ENCODE results near the gene ICAM1.
"Not testable (repeated sequence)": the region's sequence is repeated elsewhere in the genome, so short reads cannot be mapped to it uniquely, and the experiment has no call there.

ICAM1 gene, protein sequence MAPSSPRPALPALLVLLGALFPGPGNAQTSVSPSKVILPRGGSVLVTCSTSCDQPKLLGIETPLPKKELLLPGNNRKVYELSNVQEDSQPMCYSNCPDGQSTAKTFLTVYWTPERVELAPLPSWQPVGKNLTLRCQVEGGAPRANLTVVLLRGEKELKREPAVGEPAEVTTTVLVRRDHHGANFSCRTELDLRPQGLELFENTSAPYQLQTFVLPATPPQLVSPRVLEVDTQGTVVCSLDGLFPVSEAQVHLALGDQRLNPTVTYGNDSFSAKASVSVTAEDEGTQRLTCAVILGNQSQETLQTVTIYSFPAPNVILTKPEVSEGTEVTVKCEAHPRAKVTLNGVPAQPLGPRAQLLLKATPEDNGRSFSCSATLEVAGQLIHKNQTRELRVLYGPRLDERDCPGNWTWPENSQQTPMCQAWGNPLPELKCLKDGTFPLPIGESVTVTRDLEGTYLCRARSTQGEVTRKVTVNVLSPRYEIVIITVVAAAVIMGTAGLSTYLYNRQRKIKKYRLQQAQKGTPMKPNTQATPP

DNA sequence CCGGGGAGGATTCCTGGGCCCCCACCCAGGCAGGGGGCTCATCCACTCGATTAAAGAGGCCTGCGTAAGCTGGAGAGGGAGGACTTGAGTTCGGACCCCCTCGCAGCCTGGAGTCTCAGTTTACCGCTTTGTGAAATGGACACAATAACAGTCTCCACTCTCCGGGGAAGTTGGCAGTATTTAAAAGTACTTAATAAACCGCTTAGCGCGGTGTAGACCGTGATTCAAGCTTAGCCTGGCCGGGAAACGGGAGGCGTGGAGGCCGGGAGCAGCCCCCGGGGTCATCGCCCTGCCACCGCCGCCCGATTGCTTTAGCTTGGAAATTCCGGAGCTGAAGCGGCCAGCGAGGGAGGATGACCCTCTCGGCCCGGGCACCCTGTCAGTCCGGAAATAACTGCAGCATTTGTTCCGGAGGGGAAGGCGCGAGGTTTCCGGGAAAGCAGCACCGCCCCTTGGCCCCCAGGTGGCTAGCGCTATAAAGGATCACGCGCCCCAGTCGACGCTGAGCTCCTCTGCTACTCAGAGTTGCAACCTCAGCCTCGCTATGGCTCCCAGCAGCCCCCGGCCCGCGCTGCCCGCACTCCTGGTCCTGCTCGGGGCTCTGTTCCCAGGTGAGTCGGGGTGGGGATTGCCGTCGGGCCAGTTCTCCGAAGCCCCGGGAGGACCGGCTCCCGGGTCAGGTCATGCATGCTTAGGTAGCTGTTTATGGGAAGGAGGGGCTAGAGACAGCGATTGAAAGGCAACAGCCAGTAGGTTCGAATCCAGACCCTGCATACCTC, at the start of gene ICAM1:
Gene ICAM1 (plus strand): TSS at position 505 of the 779 bp plus-strand sequence. CDS start 40 bp downstream, at position 545.
- DNase-seq = no peak

DNA sequence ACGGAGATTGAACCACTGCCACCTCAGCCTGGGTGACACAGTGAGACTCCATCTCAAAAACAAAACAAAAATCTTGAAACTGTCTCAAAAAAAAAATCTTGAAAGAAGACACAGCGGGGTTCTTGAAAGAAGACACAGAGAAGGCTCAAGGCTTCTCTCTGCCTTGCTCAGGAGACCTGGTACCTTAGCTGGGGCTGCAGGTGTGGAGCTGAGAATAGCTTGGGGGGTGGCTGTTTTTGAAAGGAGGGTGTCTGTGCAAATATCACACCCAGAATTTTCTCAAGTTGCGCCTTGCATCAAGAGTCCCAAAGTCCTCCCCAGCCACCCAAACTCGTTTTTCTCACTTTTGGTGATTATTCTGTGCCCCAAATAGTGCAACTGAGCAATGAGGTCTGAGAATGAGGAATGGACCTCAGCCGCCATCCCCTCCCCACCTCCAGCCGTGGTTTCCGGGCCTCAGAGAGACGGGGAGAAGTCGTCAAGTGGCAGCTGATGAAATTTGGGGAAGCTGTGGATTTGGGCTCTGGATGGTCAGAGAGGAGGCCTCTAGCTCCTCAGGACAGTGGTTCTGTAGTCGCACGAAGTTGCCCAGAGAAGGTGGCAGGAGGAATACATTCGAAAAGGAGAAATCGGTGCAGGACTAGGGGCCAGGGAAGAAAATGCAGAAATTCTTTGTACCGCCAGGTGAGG, 48.6 kb upstream of the ICAM1 start:
- no peak for DNase-seq

DNA sequence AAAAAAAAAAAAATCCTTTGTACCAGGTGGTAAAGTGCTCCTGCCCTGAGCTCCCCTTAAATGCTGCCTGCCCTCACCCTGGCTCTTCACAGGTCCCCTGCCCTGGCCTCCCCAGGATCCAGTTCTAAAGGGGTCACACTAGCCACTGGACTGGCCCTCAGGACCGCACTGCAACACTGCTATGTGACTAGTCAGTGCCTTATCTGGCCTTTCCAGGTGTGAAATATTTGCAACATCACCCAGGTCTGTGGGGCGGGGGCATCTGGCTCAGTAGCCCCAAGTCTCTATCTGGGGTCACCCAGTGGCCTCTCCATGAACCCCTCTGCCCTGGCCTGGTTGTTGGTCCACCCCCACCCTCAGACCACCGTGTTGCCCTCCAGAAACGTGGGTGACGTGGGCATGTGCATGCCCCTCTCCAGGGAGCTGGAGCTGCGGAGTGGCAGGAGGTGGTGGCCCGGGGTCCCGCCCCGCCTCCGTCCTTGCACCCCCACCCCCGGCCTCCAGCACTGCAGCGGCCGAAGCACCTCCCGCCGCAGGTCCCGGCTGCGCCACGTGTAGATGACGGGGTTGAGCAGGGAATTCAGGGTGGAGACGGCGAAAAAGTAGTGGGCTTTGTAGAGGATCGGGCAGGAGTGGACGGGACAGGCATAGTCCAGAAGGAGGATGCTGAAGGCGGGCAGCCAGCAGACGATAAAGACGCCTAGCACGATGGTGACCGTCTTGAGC, 47.3 kb upstream of the ICAM1 start:
- no peak for DNase-seq

DNA sequence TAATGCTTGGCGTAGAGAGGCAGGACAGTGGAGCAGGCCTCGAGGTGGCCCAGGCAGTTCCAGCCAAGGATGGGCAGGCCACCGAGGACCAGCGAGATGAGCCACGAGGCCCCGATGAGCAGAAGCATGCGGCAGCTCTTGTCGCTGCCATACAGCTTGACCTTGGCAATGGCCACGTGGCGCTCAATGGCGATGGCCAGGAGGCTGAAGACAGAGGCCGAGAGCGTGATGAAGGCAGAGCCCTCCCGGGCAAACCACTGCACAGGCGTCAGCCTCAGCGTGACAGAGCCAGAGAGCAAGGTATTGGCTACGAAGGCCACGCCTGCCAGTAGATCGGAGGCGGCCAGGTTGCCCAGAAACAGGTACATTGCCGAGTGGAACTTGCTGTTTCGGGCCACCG, 46.6 kb upstream of the ICAM1 start:
- no peak for DNase-seq

DNA sequence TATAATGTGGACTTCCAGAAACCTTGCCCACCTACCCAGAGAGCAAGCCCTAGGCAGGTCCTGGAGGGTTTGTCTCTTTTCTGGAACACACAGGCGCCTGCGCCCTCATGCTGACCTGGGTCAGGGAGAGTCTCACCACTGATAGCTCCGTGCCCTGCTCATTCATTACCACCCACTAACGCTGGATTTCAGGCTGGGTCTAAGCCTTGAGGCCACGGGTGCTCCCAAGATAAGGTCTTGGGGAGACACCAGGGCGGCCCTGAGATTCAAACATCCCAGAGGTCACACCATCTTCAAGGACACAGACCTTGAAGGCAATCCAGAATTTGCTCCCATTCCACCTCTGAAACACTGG, 44.9 kb upstream of the ICAM1 start:
- DNase-seq = no peak

DNA sequence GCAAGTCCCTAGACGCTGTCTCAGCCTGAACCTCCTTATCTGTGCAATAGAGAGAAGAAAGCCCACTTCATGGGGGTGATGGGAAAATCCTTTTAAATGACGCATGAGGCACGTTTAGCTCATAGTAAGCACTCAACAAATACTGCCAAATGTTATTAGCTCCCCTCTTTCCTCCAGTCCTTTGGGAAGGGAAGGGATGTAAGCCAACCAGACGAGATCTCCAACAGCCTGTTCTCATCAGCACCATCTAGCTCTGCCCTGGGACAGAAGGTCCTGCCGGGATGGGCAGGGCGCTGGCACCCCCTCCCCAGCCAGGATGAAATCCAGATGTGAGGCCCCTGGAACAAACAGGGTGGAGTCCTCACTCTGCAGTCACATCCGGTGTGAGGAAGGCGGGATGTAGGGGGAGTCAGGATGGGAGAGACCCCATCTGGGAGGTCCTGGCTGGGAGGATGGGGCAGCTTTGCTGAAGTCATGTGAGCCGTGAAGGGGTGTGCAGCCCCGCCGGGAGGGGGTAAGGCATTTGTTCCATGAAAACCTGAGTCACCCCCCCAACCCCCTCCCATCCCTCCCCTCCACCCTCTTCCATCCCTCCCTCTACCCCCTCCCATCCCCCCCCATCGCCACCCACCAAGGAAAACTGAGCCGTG, 44.4 kb upstream of the ICAM1 start:
- DNase-seq = no peak

DNA sequence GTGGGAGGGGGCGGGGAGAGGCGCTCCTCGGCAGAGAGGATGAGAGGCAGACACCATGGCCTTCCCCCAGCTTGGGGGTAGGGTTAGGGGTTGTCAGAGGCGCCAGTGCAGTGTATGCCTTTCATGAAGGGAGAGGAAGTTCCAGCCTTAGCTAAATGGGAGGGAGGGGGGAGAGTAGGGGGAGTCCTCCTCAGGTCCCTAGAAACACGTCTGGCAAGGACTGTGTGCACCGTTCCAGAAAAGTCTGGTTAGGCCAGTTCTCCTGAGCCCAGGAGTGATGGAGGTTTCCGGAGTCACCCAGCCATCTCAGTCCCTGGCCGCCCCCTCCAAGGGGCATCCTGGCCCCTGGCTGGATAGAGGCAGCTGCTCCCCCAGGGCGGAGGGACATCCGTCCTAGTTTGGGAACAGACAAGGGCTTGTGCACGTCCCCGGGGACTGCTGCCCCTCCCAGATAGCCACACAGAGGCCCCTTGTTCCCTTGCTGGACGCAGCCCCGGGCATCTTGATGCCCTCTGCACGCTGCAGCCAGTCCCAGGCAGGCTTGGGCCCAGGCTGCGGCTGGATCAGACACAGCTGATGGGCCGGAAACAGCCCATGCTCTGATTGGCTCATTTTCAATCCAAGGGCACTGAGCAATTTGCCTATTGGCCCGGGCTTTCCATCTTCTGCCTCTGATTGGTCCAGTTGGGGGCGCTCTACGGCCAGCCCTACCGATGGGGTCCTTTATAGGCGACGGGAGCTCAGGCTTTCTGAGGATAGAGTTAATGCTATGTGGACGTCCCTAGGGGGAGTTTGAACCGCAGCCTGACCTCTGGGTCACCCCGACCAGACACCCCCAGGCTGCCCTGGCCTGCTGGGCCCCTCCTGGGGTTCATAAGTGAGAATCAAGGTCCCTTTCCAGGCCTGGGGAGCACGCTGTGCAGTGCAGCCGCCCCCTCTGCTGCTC, 43.6 kb upstream of the ICAM1 start:
- DNase-seq = no peak

DNA sequence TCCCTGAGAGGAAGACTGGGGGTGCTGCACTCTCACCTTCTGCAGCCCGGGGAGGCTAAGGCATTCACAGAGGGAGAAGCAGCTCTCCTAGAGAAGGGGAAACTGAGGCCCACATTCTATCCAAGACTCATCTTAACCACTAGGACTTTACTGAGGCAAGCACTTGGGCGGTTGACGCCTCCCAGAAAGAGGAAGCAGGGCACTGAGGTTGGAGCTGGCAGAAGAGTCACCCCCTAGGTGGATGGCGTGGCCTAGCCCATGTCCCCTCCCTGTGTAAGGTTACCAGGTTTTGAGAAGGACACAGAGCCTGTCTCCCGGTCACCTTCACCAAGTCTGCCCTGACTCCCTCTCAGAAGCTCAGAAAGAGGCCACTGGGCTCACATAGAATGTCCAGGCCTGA, 42.5 kb upstream of the ICAM1 start:
- no peak for DNase-seq

DNA sequence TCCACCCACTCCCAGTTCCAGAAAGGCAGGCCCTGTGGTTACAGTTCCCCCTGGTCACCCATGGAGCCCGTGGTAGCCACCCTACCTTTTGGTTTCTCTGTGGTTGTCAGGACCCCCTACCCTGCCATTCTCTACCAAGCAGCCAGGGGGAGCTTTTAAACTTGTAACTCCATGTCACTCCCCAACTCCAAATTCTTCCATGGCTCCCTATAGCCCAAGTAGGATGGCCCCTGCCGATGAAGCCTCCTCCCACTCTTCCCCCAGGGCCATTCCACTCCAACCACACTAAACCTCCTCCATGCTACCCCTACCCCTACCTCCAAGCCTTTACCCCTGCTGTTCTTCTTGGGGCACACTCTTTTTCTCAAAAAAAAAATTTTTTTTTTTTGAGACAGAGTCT, 42.0 kb upstream of the ICAM1 start:
- peak; percentile 28 for DNase-seq

DNA sequence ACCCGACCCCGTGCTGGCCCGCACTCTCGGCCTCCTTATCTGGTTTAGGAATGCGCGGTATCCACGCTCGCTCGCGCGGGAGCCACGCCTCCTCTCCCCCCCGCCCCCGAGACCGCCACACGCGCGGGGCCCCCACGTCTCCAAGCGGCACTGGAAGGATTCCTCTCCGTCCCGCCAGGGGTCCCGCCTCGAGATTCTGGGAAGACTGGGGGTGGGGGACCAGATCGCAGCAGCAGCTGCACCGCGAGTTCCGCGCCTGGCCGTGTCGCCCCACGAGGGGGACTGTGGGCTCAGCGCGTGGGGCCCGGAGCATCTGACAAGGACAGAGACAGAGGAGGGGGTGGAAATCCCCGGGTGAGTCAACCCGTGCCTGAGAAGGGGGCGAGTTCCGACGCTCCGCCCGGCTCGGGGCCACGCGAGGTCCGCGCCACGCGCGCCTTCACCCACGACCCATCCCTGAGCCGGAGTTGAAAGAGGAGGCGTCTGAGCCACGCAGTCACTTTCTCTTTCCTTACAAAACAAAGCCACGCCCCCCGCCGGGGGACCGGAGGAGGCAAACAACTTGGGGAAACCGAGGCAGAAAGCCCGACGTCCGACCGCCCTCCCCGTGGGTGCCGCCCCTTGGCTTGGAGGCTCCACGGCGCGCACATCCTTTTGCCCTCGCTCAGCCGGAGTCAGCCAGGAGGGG, 40.6 kb upstream of the ICAM1 start:
- DNase-seq = no peak

DNA sequence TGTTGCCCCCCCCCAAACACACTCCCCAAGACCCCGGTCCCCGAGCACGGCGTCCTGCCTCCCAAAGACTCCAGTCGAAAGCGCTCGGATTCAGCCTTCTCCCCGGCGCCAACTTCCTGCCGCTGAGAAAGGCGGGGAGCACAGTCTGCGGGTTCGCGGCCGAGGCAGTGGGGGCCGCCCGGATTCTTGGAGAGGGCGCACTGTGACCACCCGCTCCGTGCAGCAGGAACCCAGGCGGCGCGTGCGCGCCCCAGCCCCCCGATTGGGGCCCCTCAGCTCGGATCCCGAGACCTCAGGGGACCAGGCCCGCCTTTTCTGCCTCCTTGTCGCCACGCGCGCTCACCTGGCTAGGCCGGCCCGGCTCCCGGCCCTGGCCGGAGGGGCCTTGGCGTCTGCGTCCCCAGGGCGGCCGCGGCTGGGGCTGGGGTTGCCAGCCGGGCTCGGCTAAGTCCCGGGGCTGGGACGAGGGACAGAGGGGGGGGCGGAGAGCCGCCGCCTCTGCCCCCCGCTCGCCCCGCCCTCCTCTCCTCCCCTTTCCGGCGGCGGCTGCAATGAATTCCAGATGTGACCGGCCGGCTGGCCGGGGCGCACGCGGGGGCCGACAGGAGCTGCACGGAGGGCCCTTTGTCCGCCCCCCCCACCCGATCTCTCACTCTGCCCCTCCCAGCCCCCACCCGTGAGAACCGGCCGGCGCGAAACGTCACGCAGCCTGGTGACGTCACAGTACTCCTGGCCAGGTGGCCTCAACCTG, 39.9 kb upstream of the ICAM1 start, which contains the start of gene S1PR2:
Gene S1PR2 (minus strand): TSS at position 471 of the 751 bp plus-strand sequence. CDS start 6,426 bp downstream, outside the sequence.
- no peak for DNase-seq

DNA sequence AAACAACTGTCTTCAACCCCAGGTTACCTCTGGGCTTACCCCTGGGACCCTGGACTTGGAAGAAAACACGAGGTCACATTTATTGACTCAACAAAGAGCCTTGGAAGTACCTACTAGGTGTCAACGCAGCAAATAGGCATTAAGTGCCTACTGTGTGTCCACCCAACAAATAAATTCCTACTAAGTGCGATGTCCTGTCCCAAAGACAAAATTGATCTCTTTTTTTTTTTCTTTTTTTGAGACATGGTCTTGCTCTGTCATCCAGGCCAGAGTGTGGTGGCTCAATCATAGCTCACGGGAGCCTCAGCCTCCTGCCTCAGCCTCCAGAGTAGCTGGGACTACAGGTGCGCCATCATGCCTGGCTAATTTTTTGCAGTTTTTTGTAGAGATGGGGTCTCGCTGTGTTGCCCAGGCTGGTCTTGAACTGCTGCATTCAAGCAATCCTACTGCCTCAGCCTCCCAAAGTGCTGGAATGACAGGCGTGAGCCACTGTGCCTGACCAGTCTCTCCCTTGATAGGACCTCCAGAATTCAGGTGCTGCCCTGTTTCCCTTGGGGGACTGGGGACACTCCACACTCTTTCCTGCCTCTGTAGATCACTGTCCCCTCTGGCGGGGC, 39.2 kb upstream of the ICAM1 start:
- no peak for DNase-seq

DNA sequence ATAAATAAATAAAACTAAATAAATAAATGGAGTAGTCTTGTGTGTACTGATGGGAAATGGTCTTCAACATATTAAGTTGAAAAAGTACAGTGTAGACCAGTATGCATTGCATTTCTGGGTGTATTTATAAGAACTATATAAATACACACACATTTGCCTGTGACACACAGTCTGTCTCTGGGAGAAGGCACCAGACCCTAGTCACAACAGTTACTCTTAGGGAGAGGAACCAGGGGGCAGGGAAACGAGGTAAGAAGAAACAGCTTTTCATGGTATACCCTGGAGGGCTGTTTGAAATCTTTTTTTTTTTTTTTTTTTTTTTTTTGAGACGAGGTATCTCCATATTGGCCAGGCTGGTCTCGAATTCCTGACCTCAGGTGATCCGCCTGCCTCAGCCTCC, 37.0 kb upstream of the ICAM1 start:
- DNase-seq = no peak

DNA sequence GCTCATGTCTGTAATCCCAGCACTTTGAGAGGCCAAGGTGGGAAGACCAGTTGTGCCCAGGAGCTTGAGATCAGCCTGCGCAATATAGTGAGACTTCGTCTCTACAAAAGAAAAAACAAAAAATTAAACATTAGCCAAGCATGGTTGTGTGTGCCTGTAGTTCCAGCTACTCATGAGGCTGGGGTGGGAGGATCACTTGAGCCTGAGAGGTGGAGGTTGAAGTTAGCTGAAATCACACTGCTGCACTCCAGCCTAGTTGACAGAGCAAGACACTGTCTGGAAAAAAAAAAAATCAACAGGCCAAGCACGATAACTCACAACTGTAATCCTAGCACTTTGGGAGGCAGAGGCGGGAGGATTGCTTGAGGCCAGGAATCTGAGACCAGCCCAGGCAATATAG, 35.9 kb upstream of the ICAM1 start:
- no peak for DNase-seq

DNA sequence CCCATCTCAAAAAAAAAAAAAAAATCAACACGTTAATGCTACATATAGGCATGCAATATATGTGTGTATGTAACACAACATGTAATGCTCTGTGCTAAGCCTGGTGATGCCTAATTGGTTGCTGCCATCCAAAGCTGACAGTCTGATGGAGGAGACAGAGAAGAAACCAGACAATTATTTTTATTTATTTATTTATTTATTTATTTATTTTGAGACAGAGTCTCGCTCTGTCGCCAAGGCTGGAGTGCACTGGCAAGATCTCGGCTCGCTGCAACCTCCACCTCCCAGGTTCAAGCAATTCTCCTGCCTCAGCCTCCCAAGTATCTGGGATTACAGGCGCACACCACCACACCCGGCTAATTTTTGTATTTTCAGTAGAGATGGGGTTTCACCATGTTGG, 35.5 kb upstream of the ICAM1 start:
- not testable (repeated sequence) for DNase-seq

DNA sequence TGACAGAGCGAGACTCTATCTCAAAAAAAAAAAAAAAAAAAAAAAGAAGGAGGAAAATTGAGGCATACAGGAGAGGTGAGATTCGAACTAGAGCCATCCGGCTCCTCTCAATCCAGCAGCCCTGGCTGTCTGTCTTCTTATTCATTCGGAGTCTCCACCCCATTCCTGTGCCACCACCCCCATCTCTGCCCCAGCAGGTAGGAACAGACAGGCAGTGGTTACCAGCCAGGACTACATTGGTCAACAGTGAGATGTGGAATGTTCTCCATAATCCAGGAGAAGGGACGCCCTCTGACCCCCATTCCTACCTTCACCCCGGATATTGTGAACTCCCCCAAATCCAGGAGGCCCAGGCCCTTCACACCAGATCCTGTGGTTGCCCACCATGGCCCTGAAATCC, 33.2 kb upstream of the ICAM1 start:
- DNase-seq = no peak

DNA sequence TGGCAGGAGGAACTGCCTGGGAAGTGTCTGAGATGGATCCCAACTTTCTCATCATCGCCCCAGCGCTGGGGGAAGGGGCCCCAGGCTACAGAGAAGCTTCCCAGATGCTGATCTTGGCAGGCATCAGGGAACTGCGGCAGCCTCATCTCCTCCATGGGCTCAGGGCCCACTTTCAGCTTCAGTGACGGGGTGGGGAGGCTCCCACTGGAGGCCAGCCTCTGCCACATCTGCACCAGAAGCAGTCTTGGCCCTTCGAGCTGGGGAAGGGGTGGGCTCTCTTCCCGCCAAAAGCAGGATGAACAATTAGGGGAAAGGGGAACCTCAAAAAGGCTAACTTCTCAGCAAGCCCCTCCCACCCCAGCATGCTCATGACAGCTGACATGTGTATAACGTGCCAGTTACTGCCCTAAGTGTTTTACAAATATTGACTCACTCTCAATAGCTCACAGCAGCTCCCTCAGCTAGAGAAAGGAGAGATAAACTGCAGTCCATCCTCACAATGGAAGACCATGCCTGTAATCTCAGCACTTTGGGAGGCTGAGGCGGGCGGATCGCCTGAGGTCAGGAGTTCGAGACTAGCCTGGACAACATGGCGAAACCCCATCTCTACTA, 32.6 kb upstream of the ICAM1 start:
- no peak for DNase-seq

DNA sequence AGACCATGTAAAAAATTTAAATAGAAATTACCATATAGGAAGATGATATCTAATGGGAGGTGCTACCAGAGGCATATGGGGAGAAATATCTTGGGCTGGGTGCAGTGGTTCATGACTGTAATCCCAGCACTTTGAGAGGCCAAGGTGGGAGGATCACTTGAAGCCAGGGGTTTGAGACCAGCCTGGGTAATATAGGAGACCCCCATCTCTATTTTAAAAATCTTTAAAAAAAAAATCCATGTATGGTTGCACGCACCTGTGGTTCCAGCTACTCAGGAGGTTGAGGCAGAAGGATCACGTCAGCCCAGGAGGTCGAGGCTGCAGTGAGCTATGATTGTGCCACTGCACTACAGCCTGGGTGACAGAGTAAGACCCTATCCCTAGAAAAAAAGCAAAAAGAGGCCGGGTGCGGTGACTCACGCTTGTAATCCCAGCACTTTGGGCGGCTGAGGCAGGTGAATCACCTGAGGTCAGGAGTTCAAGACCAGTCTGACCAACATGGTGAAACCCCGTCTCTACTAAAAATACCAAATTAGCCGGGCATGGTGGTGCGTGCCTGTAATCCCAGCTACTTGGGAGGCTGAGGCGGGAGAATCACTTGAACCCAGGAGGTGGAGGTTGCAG, 29.0 kb upstream of the ICAM1 start:
- not testable (repeated sequence) for DNase-seq

Measured in NCI-H1694 (cell line).